C4-2B (cell line): ENCODE measurements around the gene MSTN.
"Not testable (repeated sequence)": the region's sequence is repeated elsewhere in the genome, so short reads cannot be mapped to it uniquely, and the experiment has no call there.

Source experiments
- H3K27ac ChIP-seq: fragments of 450-650 bp; 2 replicates; pipeline ENCODE4 v1.5.1; 2017
- CTCF ChIP-seq: fragments of 450-650 bp; conservative IDR thresholded peaks from 2 replicates; pipeline ENCODE4 v1.5.1; 2017; ENCODE audit warnings: mild to moderate bottlenecking
- ZFX ChIP-seq: fragments of 450-650 bp; IDR thresholded peaks from 2 replicates; pipeline ENCODE4 v1.6.1; 2017

The MSTN gene

GRCh38 chr2:190052307-190052706 is 10.2 kb downstream of the MSTN start:
- H3K27ac ChIP-seq: no peak overlapping the region
- TF ChIP-seq CTCF (no peak), ZFX (no peak)

- TF ChIP-seq ZFX (no peak), CTCF (no peak)
- no peak overlapping the region for H3K27ac ChIP-seq
Observed at GRCh38 chr2:190051223-190051622, 11.3 kb downstream of the MSTN start.

DNA sequence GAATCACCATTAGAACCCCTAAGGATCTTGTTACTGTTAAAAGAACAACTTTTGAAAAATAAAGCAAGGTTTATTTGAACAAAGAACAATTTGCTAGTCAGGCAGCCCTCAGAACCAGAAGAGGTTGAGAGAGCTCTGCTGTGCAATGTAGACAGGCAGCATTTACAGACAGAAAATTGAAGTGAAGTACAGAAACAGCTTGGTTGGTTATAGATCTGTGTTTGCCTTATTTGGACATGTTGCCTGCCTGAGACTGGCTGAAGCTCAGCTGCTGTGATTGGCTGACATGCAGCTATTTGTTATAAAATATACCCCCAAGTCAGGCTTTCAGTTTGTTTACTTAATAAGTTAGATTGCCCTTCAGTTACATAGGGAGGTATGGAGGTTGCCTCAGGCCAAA is 12.5 kb downstream of the MSTN start:
- no peak overlapping the region for H3K27ac ChIP-seq

DNA sequence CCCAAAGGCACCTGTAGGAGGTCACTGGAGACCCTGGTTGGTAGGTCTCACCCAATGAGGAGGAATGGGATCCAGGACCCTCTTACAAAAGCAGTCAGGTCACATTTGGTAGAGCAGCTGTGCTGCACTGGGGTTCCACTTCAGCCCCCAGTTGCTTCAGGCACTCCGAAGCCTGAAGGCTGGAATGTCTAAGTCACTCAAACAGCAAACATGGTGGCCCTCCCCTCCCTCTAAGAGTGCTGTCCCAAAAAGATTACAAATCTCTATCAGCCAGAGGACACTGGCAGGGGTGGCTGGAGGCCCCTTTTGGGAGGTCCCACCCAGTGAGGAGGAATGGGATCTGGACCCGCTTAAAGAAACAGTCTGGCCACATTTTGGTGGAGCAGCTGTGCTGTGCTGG is 17.7 kb downstream of the MSTN start:
- H3K27ac ChIP-seq: no peak overlapping the region
- TF ChIP-seq ZFX: no peak
- no peak for TF ChIP-seq CTCF

More for the DNA sequence above, 12.5 kb downstream of the MSTN start:
- TF ChIP-seq ZFX (no peak), CTCF (no peak)

GRCh38 chr2:190043441-190043840 is 19.1 kb downstream of the MSTN start:
- H3K27ac ChIP-seq: no peak overlapping the region
- TF ChIP-seq CTCF (no peak), ZFX (no peak)

DNA sequence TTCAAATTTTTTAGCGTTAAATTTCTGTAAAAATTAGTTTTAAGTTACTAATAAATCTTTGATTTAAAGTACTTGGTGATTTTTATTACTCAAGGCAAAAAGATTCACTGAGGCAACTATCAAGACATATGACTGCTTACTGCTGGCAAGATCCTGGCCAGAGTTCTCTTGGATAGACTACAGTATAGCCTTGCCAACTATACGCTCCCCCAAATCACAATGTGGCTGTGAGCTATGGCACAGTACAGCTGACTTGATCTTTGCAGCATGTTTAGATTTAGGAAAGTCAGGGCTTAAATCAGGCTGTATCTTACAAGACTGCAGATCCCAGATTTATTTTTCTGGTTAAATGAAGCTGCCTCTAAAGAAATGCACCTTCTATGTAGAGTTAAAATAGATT is 26.5 kb downstream of the MSTN start:
- TF ChIP-seq CTCF (no peak), ZFX (no peak)
- no peak overlapping the region for H3K27ac ChIP-seq

GRCh38 chr2:190034417-190034816 is 28.1 kb downstream of the MSTN start:
- not testable (repeated sequence) for H3K27ac ChIP-seq

- H3K27ac ChIP-seq: no peak overlapping the region
- TF ChIP-seq ZFX (no peak), CTCF (no peak)
Observed at GRCh38 chr2:190031969-190032618, 30.4 kb downstream of the MSTN start.
